Muscle layer of colon (tissue), 2 donors: ENCODE results near the gene EXT2.

ENCODE experiments used
- H3K27ac ChIP-seq: one replicate; pipeline ENCODE4 v1.7.0; 2013; ENCODE audit warnings: low read depth, mild to moderate bottlenecking, low read length, moderate library complexity
- H3K27me3 ChIP-seq, 2 donors: one replicate each; pipeline ENCODE4 v1.7.0; 2013; ENCODE audit warnings: low read length in 2 of 2, mild to moderate bottlenecking in 2 of 2; ENCODE audit not compliant: insufficient read depth in 2 of 2, control insufficient read depth in 1 of 2
- H3K36me3 ChIP-seq: one replicate; pipeline ENCODE4 v1.7.0; 2013; ENCODE audit warnings: mild to moderate bottlenecking, low read length; ENCODE audit not compliant: insufficient read depth
- H3K4me1 ChIP-seq: one replicate; pipeline ENCODE4 v1.7.0; 2013; ENCODE audit warnings: mild to moderate bottlenecking, low read length; ENCODE audit not compliant: insufficient read depth
- H3K4me3 ChIP-seq, 2 donors: one replicate each; pipeline ENCODE4 v1.7.0; 2013; ENCODE audit warnings: low read length in 2 of 2, low read depth in 1 of 2, mild to moderate bottlenecking in 1 of 2, moderate library complexity in 1 of 2
- H3K9ac ChIP-seq: one replicate; pipeline ENCODE4 v1.7.0; 2013; ENCODE audit warnings: low read length
- H3K9me3 ChIP-seq: one replicate; pipeline ENCODE4 v1.7.0; 2013; ENCODE audit warnings: mild to moderate bottlenecking, low read length
- donor health status: abdominal sarcoma.
- donor health status: Adenocarcinoma of cecum.

The EXT2 gene

GRCh38 chr11:44212128-44212527 lies 116.7 kb downstream of the EXT2 start:
- Histone ChIP-seq H3K9ac (no peak overlapping the region), H3K27me3 (no peaks in the 10 kb centered on the region), H3K4me1 (no peaks in the 10 kb centered on the region), H3K27ac (no peak overlapping the region), H3K9me3 (no peaks in the 10 kb centered on the region), H3K4me3 (no peak overlapping the region), H3K36me3 (peaks cover 2% of the 10 kb centered on the region)

GRCh38 chr11:44213148-44213547 lies 117.7 kb downstream of the EXT2 start:
- no peak overlapping the region for H3K27ac ChIP-seq
- H3K9ac ChIP-seq, result no peak overlapping the region
- H3K27me3 ChIP-seq, result no peaks in the 10 kb centered on the region
- H3K4me1 ChIP-seq, result no peaks in the 10 kb centered on the region
- H3K36me3 ChIP-seq, result no peaks in the 10 kb centered on the region
- H3K9me3 ChIP-seq, result no peaks in the 10 kb centered on the region
- H3K4me3 ChIP-seq, result no peak overlapping the region

GRCh38 chr11:44217432-44217831 lies 122.0 kb downstream of the EXT2 start:
- Histone ChIP-seq H3K4me3 (no peak overlapping the region), H3K9me3 (no peaks in the 10 kb centered on the region), H3K27me3 (no peaks in the 10 kb centered on the region), H3K9ac (no peak overlapping the region), H3K27ac (no peak overlapping the region), H3K36me3 (no peaks in the 10 kb centered on the region), H3K4me1 (peaks cover 9% of the 10 kb centered on the region)

GRCh38 chr11:44219830-44220796 lies 124.6 kb downstream of the EXT2 start:
- no peak overlapping the region for H3K9ac ChIP-seq
- H3K4me1 ChIP-seq, result peaks cover 9% of the 10 kb centered on the region
- no peak overlapping the region for H3K4me3 ChIP-seq

GRCh38 chr11:44221456-44221855 lies 126.0 kb downstream of the EXT2 start:
- H3K36me3 ChIP-seq, result no peaks in the 10 kb centered on the region
- no peaks in the 10 kb centered on the region for H3K9me3 ChIP-seq
- H3K4me3 ChIP-seq, result no peak overlapping the region
- H3K4me1 ChIP-seq, result peaks cover 9% of the 10 kb centered on the region
- H3K27me3 ChIP-seq, result no peaks in the 10 kb centered on the region
- H3K9ac ChIP-seq, result no peak overlapping the region
- no peak overlapping the region for H3K27ac ChIP-seq

More at GRCh38 chr11:44219830-44220796, 124.6 kb downstream of the EXT2 start:
- H3K27ac ChIP-seq, result no peak overlapping the region
- H3K36me3 ChIP-seq, result no peaks in the 10 kb centered on the region
- no peaks in the 10 kb centered on the region for H3K9me3 ChIP-seq
- no peaks in the 10 kb centered on the region for H3K27me3 ChIP-seq

GRCh38 chr11:44221992-44222391 lies 126.5 kb downstream of the EXT2 start:
- Histone ChIP-seq H3K9ac (no peak overlapping the region), H3K9me3 (no peaks in the 10 kb centered on the region), H3K4me1 (peaks cover 9% of the 10 kb centered on the region)

GRCh38 chr11:44223238-44223637 lies 127.8 kb downstream of the EXT2 start:
- no peak overlapping the region for H3K9ac ChIP-seq
- H3K27ac ChIP-seq, result no peak overlapping the region
- H3K4me1 ChIP-seq, result peaks cover 9% of the 10 kb centered on the region
- no peaks in the 10 kb centered on the region for H3K9me3 ChIP-seq
- H3K36me3 ChIP-seq, result no peaks in the 10 kb centered on the region
- H3K4me3 ChIP-seq, result no peak overlapping the region
- no peaks in the 10 kb centered on the region for H3K27me3 ChIP-seq

More at GRCh38 chr11:44221992-44222391, 126.5 kb downstream of the EXT2 start:
- Histone ChIP-seq H3K4me3 (no peak overlapping the region), H3K36me3 (no peaks in the 10 kb centered on the region), H3K27me3 (no peaks in the 10 kb centered on the region), H3K27ac (no peak overlapping the region)

- Histone ChIP-seq H3K4me1 (peaks cover 9% of the 10 kb centered on the region), H3K9ac (no peak overlapping the region), H3K27me3 (no peaks in the 10 kb centered on the region), H3K27ac (no peak overlapping the region), H3K9me3 (no peaks in the 10 kb centered on the region), H3K36me3 (no peaks in the 10 kb centered on the region), H3K4me3 (no peak overlapping the region)
These were observed 129.5 kb downstream of the EXT2 start for GRCh38 chr11:44224867-44225501.

- Histone ChIP-seq H3K27me3 (no peaks in the 10 kb centered on the region), H3K4me1 (peaks cover 3% of the 10 kb centered on the region), H3K27ac (no peak overlapping the region), H3K9ac (no peak overlapping the region), H3K36me3 (no peaks in the 10 kb centered on the region), H3K9me3 (no peaks in the 10 kb centered on the region), H3K4me3 (no peak overlapping the region)
These were observed 131.0 kb downstream of the EXT2 start for GRCh38 chr11:44226490-44226889.

- no peaks in the 10 kb centered on the region for H3K27me3 ChIP-seq
- no peak overlapping the region for H3K27ac ChIP-seq
- no peaks in the 10 kb centered on the region for H3K36me3 ChIP-seq
- no peak overlapping the region for H3K9ac ChIP-seq
- no peaks in the 10 kb centered on the region for H3K4me1 ChIP-seq
- no peak overlapping the region for H3K4me3 ChIP-seq
- no peaks in the 10 kb centered on the region for H3K9me3 ChIP-seq
These were observed 131.5 kb downstream of the EXT2 start for GRCh38 chr11:44226945-44227344.

- H3K36me3 ChIP-seq, result no peaks in the 10 kb centered on the region
- no peaks in the 10 kb centered on the region for H3K9me3 ChIP-seq
- H3K4me1 ChIP-seq, result no peaks in the 10 kb centered on the region
- no peaks in the 10 kb centered on the region for H3K27me3 ChIP-seq
- no peak overlapping the region for H3K9ac ChIP-seq
- no peak overlapping the region for H3K27ac ChIP-seq
- H3K4me3 ChIP-seq, result no peak overlapping the region
These were observed 132.9 kb downstream of the EXT2 start for GRCh38 chr11:44228379-44228778.
